ENCODE results near the gene SEZ6.
A peak's percentile ranks its signal among the peaks of the same experiment; 100 is the strongest.

Gene SEZ6

GRCh38 chr17:29036584-29036983 is 30.8 kb upstream of the SEZ6 start:
- no peak for DNase-seq

- no peak for DNase-seq
Observed at GRCh38 chr17:29034510-29034909, 28.7 kb upstream of the SEZ6 start.

- no peak for DNase-seq
Observed at GRCh38 chr17:29032857-29033197, 27.0 kb upstream of the SEZ6 start.

- no peak for DNase-seq
Observed at GRCh38 chr17:29032013-29032856, 26.4 kb upstream of the SEZ6 start.

GRCh38 chr17:29031488-29031887 is 25.7 kb upstream of the SEZ6 start:
- DNase-seq = no peak

GRCh38 chr17:29024316-29024952 is 18.6 kb upstream of the SEZ6 start:
- DNase-seq = no peak

GRCh38 chr17:29022074-29022473 is 16.2 kb upstream of the SEZ6 start:
- no peak for DNase-seq

GRCh38 chr17:29021226-29021625 is 15.4 kb upstream of the SEZ6 start:
- DNase-seq = no peak

GRCh38 chr17:29020576-29020975 is 14.7 kb upstream of the SEZ6 start:
- no peak for DNase-seq

- DNase-seq = no peak
Observed at GRCh38 chr17:29019475-29020181, 13.8 kb upstream of the SEZ6 start.

- peak in 1 of 2 experiments; percentile 49 for DNase-seq
Observed at GRCh38 chr17:29018788-29019474, 13.1 kb upstream of the SEZ6 start.

- DNase-seq = no peak
Observed at GRCh38 chr17:29016345-29017210, 10.7 kb upstream of the SEZ6 start.

GRCh38 chr17:29014716-29015115 is 8.9 kb upstream of the SEZ6 start:
- no peak for DNase-seq

- no peak for DNase-seq
Observed at GRCh38 chr17:29012535-29012934, 6.7 kb upstream of the SEZ6 start.

- DNase-seq = peak; percentile 21 to 78
Observed at GRCh38 chr17:29010586-29010985, 4.8 kb upstream of the SEZ6 start.

GRCh38 chr17:29010129-29010528 is 4.3 kb upstream of the SEZ6 start:
- DNase-seq = peak in 1 of 2 experiments; percentile 55

GRCh38 chr17:29008591-29008990 is 2.8 kb upstream of the SEZ6 start:
- peak in 1 of 2 experiments; percentile 22 for DNase-seq

- no peak for DNase-seq
Observed at GRCh38 chr17:29007860-29008455, 2.1 kb upstream of the SEZ6 start.

GRCh38 chr17:29007456-29007855 is 1.6 kb upstream of the SEZ6 start:
- no peak for DNase-seq

GRCh38 chr17:29004081-29004692 is 1.6 kb downstream of the SEZ6 start:
- DNase-seq = no peak

- DNase-seq = no peak
Observed at GRCh38 chr17:29003289-29003688, 2.5 kb downstream of the SEZ6 start.
